NCI-H2196 treated with DMSO at 0.1 percent for 48 hours (cell line): ENCODE measurements around the gene BAIAP2.

Experiments
- DNase-seq: peaks from one replicate; lab custom pipeline; 2025; ENCODE audit not compliant: unreplicated experiment; lab: John Stamatoyannopoulos, UW

Gene BAIAP2

DNA sequence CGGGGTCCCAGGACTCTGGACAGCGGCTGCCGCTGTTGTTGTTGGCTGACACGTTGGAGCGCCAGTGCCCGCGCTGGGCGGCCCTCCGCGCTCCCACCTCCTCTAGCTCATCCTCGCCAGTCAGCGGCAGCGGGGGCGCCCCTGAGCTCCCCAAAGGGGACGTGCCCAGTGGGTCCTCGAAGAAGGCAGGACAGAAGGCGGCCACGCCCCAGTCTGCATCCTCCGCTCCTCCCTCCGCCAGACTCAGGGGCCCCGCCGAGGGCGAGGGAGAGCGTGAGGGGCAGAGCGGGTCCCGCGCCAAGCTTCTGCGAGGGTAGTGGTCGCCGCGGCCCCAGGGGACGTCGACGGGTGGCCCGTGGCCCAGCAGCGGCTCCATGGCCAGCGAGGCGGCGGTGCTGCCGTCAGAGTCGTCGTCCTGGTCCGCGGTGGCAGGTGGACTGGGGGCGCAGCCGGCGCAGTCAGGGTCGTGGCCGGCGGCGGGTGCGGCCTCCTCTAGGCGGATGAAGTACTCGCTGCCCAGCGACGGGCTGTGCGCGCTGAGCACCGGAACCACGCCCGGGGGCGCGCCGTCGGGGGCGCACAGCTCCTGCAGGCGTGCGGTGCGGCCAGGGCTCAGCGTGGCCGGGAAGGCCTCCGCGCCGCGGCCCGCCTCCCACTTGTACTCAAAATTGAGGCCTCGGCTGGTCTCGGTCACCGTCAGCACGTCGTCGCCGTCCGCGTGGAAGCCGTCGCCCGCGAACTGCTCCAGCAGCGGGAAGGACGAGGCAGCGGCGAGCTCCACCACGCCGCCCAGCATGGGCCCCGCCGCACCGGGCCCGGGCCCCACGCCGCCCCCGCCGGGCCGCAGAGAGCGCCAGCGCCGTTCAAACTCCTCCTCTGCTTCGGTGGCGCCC is 87.1 kb downstream of the BAIAP2 start:
- DNase-seq, result no peak

- no peak for DNase-seq
Measured at GRCh38 chr17:81123052-81124048, 88.4 kb downstream of the BAIAP2 start.

GRCh38 chr17:81124377-81124776 is 89.4 kb downstream of the BAIAP2 start:
- no peak for DNase-seq

DNA sequence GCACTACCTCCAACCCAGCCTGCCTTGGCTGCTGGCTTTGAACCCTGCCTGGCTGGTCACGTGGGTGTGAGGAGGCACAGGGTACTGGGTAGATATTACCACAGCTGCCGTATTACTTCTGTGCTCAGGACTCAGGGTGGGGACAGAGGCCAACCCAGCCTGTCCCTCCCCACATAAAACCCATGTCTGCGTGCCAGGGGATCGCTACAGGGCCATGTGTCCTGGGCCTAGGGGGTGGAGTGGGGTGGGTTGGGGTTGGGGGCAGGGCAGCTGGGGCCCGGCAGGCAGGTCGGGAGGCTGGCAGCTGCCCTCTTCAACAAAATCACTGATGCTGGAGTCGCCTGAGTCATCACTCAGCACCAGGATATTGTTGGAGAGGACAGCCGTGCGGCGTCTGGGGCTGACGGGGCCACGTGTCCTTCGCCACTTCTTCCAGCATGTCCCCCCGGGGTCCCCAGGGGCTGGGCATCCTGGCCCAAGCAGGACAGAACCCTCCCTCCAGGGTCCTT is 90.7 kb downstream of the BAIAP2 start:
- no peak for DNase-seq

- no peak for DNase-seq
Measured at GRCh38 chr17:81126281-81127132, 91.6 kb downstream of the BAIAP2 start.

DNA sequence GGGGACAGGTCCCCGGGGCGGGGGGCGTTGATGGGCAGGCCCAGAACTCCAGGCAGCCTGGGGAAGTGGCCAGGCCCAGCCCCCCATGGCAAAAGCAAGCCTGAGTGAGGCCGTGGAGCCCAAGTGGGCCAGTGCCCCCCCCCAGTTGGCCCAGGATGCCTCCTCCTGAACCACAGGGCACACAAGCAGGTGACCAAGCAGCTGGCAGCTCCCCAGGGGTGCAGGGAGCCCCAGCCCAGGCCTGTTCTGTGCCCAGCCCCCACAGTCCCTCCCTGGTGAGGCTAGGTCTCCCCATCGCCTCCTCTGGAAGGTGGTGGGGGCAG is 92.1 kb downstream of the BAIAP2 start:
- no peak for DNase-seq

DNA sequence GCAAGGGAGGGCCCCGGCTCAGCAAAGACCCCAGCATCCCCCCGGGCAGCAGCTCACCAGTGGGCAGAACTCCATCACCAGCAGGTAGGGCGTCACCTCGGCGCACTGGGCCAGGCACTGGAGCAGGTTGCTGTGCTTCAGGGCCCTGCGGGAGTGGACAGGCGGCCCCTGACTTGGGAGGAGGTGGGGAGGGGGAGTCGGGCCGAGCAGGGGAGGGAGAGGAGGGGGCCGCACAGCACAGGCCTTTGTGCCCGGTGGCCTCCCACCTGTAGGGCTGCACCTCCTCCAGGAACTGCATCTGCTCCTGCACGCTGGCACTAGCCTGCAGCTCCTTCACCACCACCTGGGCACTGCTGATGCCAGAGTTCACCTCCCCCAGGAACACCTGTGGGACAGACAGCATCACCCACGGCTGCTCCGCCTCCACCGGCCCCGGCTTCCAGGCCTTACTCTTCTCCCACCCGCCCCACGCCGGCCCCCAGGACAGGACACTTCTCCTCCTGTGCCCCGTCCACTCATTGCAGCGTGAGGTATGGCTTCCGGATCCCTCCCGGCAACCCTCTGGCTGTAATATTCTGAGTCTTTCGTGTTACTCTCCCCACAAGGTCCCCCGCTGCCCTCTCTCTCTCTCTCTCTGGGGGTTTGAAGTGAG is 92.7 kb downstream of the BAIAP2 start:
- no peak for DNase-seq

DNA sequence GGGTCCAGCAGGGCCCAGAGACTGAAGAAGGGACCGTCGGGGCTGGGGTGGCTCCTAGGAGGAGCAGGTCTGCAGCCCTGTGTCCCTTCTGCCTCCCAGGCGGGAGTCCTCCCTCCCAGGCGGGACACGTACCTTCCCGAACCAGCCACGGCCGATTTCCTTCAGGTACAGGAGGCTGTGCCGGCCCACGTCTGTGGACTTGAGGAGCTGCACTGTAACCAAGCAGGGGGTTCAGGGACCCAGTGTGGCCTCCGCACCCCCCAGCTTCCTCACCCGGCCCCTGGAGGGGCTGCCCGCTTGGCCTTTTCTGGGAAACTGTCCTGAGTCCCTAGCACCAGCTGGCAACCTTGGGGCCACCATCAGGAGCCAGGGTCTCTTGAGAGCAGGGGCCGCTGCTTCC is 93.4 kb downstream of the BAIAP2 start:
- DNase-seq, result no peak

DNA sequence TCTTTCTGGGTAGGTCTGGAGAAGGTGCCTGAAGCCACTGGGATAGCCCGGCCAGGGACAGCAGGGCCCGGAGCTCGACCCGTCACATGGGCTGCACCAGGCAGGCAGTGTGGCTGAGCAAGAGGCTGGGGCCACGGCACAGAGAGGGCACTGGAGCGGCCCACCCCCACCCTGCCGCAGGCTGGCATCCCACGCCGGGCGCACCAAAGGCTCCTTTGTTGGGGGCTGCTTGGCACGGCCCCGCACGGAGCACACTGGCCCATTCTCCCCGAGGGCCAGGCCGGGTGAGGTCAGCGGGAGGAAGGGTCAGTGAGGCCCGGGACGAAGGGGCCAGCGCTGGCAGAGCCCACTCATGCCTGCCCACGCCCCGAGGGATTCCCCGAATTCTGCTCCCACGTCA is 93.8 kb downstream of the BAIAP2 start:
- no peak for DNase-seq

DNA sequence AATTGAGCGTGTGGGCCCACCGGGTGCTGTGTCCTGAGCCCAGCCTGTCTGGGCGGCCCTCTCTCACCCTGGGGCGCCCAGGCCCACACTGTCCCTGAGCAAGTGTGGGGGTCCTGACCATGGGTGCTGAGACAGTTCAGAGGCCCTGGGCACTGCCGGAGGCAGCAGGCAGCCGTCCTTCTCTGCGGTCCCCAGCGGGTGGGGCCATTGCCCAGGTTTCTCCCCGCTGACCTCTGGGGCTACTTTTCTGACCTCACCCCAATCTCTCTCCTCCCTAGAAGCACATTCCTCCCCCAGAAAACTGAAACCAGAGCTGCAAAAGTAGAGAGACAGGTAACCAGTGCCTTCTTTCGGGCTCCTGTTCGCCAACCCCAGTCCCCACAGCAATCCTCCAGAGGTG is 94.3 kb downstream of the BAIAP2 start:
- no peak for DNase-seq

GRCh38 chr17:81129711-81130367 is 94.9 kb downstream of the BAIAP2 start:
- DNase-seq, result no peak

DNA sequence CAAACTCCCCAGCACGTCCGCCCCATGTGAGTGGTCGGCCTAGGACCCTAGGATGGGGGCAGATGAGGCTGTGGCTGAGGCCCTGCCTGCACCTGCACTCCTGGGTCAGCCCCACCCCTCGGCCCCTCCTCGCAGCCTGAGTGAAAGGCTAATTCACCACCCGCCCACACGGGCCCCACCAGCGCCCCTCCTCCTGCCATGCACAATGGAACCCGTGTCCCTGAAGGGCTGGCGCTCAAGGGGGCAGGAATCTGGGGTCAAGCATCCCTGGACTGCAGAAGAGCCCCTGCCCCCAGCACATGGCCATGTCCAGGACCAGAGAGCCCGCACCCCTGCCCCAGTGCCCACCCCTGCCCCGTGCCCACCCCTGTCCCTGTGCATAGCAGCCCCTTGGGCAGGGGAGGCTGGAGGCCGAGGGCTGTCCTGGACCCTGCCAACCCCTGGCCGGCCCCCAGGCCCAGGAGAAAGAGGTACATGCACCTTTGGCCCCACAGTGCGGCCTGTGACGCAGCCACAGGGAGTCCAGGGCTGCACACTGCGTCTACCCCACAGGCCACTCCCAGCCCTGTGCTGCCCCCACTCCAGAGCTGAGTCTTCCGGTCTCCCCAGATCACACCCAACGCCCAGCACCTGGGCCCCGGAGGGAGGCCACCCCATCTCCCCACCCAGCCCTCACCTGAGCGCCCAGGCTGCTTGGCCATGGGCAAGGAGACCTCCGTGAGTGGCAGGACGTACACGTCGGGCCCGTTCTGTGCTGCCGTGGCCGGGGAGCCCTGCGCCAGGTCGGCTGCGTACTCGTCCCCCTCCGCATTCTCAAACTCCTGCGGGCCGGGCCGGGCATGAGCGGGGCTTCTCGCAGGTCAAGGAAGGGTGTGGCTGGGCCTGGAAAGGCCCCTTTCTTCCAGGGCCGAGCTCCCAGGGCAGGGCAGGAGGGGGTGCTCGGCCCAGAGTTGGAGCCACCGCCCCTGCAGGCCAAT is 95.7 kb downstream of the BAIAP2 start:
- no peak for DNase-seq

DNA sequence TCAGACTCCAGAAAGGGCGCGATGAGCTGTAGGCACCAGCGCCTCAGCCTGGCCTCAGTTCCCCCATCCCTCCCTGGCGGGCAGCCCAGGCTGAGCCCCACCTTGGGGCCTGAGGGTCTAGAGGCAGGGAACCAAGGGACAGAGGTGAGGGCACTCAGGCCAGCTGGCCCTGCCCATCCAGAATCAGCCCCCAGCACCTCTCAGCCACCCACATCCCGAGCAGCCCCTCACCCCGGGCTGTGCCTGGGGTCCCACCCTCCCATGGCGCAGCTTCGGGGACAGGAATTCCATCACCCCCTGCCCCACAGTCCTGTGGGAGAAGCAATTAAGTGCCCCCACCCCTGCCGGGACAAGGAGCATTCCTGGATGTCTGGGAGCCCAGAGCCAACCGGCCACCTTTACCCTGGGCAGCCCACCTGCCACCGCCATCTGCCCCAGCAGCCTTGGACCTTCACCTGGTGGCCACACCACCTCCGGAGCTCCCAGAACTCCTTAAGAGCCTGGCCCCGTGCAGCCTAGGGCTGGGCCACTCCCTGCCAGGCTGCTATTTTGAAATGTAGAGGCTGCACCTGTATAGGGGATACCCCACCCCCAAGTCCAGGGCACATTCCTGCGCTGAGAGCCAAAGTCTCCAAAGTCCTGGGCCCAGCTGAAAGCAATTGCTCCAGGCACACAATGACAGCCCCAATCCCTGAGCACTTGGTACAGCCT is 96.7 kb downstream of the BAIAP2 start:
- DNase-seq, result no peak

DNA sequence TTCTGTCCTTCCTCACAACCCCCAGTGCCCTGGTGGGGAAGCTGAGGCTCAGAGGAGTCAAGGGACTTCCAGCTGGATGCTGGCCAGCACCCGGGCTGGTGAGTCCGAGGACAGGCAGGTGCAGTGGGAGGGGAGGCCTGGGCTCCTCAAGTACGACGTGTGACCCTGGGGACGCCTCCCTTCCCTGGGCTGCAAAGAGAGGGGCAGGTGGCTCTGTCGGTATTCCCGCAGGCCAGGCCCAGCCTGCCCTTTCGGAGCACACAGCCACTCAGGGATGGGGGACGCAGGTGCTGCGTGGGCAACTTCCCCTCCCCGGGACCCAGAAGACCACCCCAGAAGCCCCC is 97.2 kb downstream of the BAIAP2 start:
- no peak for DNase-seq

GRCh38 chr17:81132770-81133723 is 98.1 kb downstream of the BAIAP2 start:
- no peak for DNase-seq

DNA sequence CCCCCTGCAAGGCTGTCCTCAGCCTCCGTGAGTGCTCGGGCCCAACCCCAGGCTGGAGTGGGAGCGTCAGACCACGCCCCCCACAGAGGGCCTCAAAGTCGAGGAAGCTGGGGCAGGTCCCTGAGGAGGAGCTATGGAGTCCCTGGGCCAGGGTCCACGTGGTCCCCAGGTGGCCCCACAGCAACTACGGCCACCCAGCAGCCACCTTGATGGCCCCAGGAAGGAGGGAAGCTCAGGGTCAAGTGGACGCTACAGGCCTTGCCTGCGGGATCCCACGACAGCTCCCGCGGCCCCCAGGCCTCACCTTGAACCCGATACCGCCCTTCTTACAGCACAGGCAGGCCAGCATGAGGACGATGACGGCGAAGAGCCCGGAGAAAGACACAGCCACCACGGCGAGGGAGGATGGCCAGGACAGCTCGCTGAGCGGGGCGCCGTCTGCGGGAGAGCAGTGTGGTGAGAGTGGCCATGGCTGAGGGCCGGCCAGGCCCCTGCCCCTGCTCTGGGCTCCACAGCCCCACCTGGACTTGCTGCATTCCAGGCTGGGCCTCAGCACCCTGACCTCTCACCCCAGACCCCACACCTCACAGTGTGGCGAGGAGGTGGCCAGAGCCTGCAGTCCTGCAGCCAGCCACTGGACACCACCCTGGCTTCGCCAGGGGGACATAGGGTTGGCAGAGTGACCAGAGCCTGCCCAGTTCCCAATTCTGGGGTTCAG is 99.3 kb downstream of the BAIAP2 start:
- DNase-seq, result no peak
